ENCODE results near the gene PSMA8. TPM values are rescaled to one million over a fixed set of nuclear protein-coding genes. Genes with fewer than 3 reads are reported as not detected.

Gene PSMA8
- total and polyA plus RNA-seq, 2 experiments from 2014 or later = 0.15 TPM; not detected in 1

GRCh38 chr18:26210147-26210546, 76.5 kb downstream of the PSMA8 start:
- Histone ChIP-seq H2AFZ (no peak overlapping the region), H3K4me3 (no peak overlapping the region), H3K4me1 (ENCODE audit: insufficient read depth) (no peaks in the 10 kb centered on the region), H4K20me1 (ENCODE audit: insufficient read depth, poor library complexity, severe bottlenecking) (no peaks in the 10 kb centered on the region), H3K79me2 (no peaks in the 10 kb centered on the region), H3K9me2 (replicated peaks; ENCODE audit: insufficient read depth) (no peaks in the 10 kb centered on the region), H3K27me3 (no peaks in the 10 kb centered on the region), H3K27ac (no peak overlapping the region), H3K4me2 (no peak overlapping the region), H3K36me3 (replicated peaks; ENCODE audit: insufficient read depth, low read depth) (no peaks in the 10 kb centered on the region), H3K9me3 (ENCODE audit: low read depth) (no peaks in the 10 kb centered on the region)
- TF ChIP-seq CTCF (IDR thresholded peaks at IDR 0.05; ENCODE audit: poor library complexity) (no peak), EZH2 (IDR thresholded peaks at IDR 0.05; ENCODE audit: borderline replicate concordance) (no peak), EZH2phosphoT487 (IDR thresholded peaks at IDR 0.05; ENCODE audit: low read depth, severe bottlenecking, unreplicated experiment) (no peak)
- no peak for DNase-seq (ENCODE audit: low spot score)
- 88% methylated on average over 4 of the region's 4 CpGs for WGBS (ENCODE audit: low lambda C conversion rate, missing lambda C conversion rate)

- Histone ChIP-seq H3K79me2 (no peaks in the 10 kb centered on the region), H3K27ac (no peak overlapping the region), H3K9me3 (ENCODE audit: low read depth) (no peaks in the 10 kb centered on the region), H2AFZ (no peak overlapping the region), H3K9me2 (replicated peaks; ENCODE audit: insufficient read depth) (no peaks in the 10 kb centered on the region), H3K4me3 (no peak overlapping the region), H3K36me3 (replicated peaks; ENCODE audit: insufficient read depth, low read depth) (no peaks in the 10 kb centered on the region), H3K4me2 (no peak overlapping the region), H3K4me1 (ENCODE audit: insufficient read depth) (no peaks in the 10 kb centered on the region), H4K20me1 (ENCODE audit: insufficient read depth, poor library complexity, severe bottlenecking) (no peaks in the 10 kb centered on the region), H3K27me3 (no peaks in the 10 kb centered on the region)
- TF ChIP-seq EZH2phosphoT487 (IDR thresholded peaks at IDR 0.05; ENCODE audit: low read depth, severe bottlenecking, unreplicated experiment) = no peak
- TF ChIP-seq EZH2 (IDR thresholded peaks at IDR 0.05; ENCODE audit: borderline replicate concordance) = no peak
- no peak for DNase-seq (ENCODE audit: low spot score)
- 70% methylated on average over 7 of the region's 7 CpGs for WGBS (ENCODE audit: low lambda C conversion rate, missing lambda C conversion rate)
Measured at GRCh38 chr18:26215247-26215970, 81.7 kb downstream of the PSMA8 start.

DNA sequence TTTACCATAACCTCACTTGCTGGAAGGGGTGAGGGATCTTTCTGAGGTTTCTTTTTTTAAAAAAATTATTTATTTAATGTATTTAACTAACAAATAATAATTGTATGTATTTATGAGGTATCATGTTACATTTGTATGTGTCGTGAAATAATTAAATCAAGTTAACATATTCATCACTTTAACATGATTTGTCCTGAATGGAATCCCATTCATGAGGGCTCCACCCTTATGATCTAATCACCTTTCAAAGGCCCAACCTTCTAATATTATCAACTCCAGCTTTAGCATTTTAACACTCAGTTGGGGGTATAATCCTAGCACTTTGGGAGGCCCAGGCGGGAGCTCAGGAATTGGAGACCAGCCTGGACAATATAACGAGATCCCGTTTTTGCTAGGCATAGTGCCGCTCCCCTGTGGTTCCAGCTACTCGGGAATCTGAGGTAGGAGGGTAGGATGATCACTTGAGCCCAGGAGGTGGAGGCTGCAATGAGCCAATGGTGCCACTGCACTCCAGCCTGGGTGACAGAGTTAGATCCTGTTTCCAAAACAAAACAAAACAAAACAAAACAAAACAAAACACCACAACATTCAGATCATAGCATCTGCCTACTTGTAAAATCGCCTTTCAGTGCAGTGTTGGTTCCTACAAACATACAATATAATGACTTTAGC, 91.5 kb downstream of the PSMA8 start:
- Histone ChIP-seq H3K9me2 (replicated peaks; ENCODE audit: insufficient read depth) (no peaks in the 10 kb centered on the region), H2AFZ (no peak overlapping the region), H3K4me2 (no peak overlapping the region), H4K20me1 (ENCODE audit: insufficient read depth, poor library complexity, severe bottlenecking) (no peaks in the 10 kb centered on the region), H3K4me1 (ENCODE audit: insufficient read depth) (no peaks in the 10 kb centered on the region), H3K27me3 (peaks cover 23% of the 10 kb centered on the region), H3K4me3 (peak overlapping the region; percentile 20), H3K36me3 (replicated peaks; ENCODE audit: insufficient read depth, low read depth) (no peaks in the 10 kb centered on the region), H3K9me3 (ENCODE audit: low read depth) (no peaks in the 10 kb centered on the region), H3K79me2 (no peaks in the 10 kb centered on the region), H3K27ac (no peak overlapping the region)
- DNase-seq (ENCODE audit: low spot score) = no peak
- TF ChIP-seq CTCF (IDR thresholded peaks at IDR 0.05; ENCODE audit: poor library complexity) (no peak), EZH2 (IDR thresholded peaks at IDR 0.05; ENCODE audit: borderline replicate concordance) (no peak)
- 78% methylated on average over 7 of the region's 7 CpGs for WGBS (ENCODE audit: low lambda C conversion rate, missing lambda C conversion rate)

DNA sequence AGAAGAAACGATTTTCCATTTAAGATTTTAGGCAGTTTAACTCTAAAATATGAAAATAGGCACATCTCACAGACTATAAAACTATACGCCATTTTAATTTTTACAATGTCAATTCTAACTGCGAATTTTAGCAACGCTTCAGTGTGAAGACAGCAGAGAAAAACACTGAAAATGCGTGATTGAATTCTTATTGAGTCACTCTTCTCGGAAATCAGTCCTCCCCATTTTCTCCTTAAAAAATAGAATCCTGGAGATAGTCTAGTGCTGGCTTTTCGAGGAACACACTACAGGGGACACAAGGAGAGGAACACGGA, 92.2 kb downstream of the PSMA8 start:
- Histone ChIP-seq H2AFZ (peak overlapping the region; percentile 77), H3K9me3 (ENCODE audit: low read depth) (no peaks in the 10 kb centered on the region), H3K27me3 (peaks cover 23% of the 10 kb centered on the region), H3K4me1 (ENCODE audit: insufficient read depth) (no peaks in the 10 kb centered on the region), H3K9me2 (replicated peaks; ENCODE audit: insufficient read depth) (no peaks in the 10 kb centered on the region), H3K4me2 (peak overlapping the region; percentile 99), H4K20me1 (ENCODE audit: insufficient read depth, poor library complexity, severe bottlenecking) (no peaks in the 10 kb centered on the region), H3K27ac (no peak overlapping the region), H3K36me3 (replicated peaks; ENCODE audit: insufficient read depth, low read depth) (no peaks in the 10 kb centered on the region), H3K79me2 (no peaks in the 10 kb centered on the region), H3K4me3 (peak overlapping the region; percentile 20)
- TF ChIP-seq EZH2 (IDR thresholded peaks at IDR 0.05; ENCODE audit: borderline replicate concordance) = no peak
- TF ChIP-seq EZH2phosphoT487 (IDR thresholded peaks at IDR 0.05; ENCODE audit: low read depth, severe bottlenecking, unreplicated experiment) = no peak
- TF ChIP-seq CTCF (IDR thresholded peaks at IDR 0.05; ENCODE audit: poor library complexity) = no peak
- 32% methylated on average over 8 of the region's 8 CpGs for WGBS (ENCODE audit: low lambda C conversion rate, missing lambda C conversion rate)
- DNase-seq (ENCODE audit: low spot score) = no peak

Measured in hepatocyte (in vitro differentiated cells).